Peyer's patch (tissue), 4 donors: ENCODE data around the gene ZNF146. TPM values are rescaled to one million over a fixed set of nuclear protein-coding genes. Genes with fewer than 3 reads are reported as not detected.

Source experiments
- DNase-seq, 3 donors: peaks; one replicate each; pipeline ENCODE4 v3.0.0-alpha.2; 2017 to 2019
- H3K27ac ChIP-seq, 4 donors: fragments of 200-600 bp; sonication (generic); one replicate each; pipeline ENCODE4 v1.5.1; 2016 to 2019
- H3K27me3 ChIP-seq, 2 donors: fragments of 200-600 bp; sonication (generic); one replicate each; pipeline ENCODE4 v1.5.1; 2019
- H3K36me3 ChIP-seq, 3 donors: fragments of 200-600 bp; sonication (generic); one replicate each; pipeline ENCODE4 v1.5.1; 2016 to 2019
- H3K4me1 ChIP-seq, 4 donors: fragments of 200-600 bp; sonication (generic); one replicate each; pipeline ENCODE4 v1.5.1; 2016 to 2019
- H3K4me3 ChIP-seq, 4 donors: fragments of 200-600 bp; sonication (generic); 1 replicate in 3 of 4; 2 replicates in 1 of 4; pipeline ENCODE4 v1.5.1; 2016 to 2019; ENCODE audit warnings: mild to moderate bottlenecking in 1 of 4
- H3K9me3 ChIP-seq, 4 donors: fragments of 200-600 bp; sonication (generic); one replicate each; pipeline ENCODE4 v1.5.1; 2016 to 2019; ENCODE audit warnings: mild to moderate bottlenecking in 1 of 4
- POLR2A ChIP-seq, 2 donors: fragments of 450-650 bp; IDR thresholded peaks; one replicate each; pipeline ENCODE4 v1.5.1; 2017; ENCODE audit warnings: antibody characterized with exemption in 2 of 2, mild to moderate bottlenecking in 2 of 2, moderate library complexity in 2 of 2
- total RNA-seq, 4 donors: library from RNA; depleted of rRNA; stranded (reverse); fragments of >200 nt; gene quantifications; one replicate each; pipeline ENCODE4 v1.1.0, GENCODE V29; 2016
- TF ChIP-seq, protein P1 (sequence below), 6 experiments: fragments of 450-650 bp in 4 of 6; fragments of 200-600 bp in 2 of 6; sonication (generic) in 1 of 6; IDR thresholded peaks; one replicate each; pipeline ENCODE4 v1.5.1; 2017 to 2019; ENCODE audit warnings: antibody characterized with exemption in 6 of 6, mild to moderate bottlenecking in 3 of 6, moderate library complexity in 1 of 6

Gene ZNF146
- total RNA-seq, 4 donors from 2014 or later, result 43.2 to 71.0 (median 43.6) TPM

DNA sequence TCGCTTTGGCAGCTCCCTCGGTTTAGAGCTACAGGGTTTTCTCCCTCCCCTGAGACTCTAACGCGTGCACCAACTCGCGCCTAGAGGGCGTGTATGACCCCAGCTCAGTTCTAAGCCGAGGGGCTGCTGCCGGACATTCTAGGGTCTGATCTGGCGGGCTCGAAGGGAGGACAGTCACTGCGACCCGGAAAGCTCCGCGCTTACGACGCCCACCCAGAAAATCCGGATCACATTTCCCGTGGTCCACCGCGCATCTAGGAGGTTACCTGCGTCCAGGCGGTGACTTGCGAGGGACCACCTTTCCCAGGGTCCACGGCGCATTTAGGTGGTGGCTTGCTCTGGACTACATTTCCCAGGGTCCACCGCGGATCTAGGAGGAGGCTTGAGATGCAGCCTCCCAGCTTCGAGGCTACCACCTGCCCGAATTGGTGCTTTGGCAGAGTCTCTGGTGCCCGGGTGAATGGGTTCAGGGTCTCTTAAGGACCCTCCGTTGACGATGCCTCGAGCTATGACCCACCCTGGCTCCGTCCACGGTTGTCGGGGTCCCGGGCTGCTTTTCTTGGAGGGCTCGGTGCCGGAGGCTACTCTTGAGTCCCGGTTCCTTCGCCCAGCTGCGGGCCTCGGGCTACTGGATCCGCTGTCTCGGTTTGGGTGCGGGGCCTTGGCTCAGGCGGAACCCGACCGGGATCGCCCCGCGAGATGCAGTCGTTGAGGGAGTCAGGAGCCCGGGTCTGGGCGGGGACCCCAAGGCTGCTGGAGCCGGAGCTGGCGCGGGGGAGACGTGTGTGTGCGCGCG lies 30.5 kb downstream of the ZNF146 start:
- DNase-seq, result no peak
- H3K36me3 ChIP-seq, result no peaks in the 10 kb centered on the region
- TF ChIP-seq, protein P1, sequence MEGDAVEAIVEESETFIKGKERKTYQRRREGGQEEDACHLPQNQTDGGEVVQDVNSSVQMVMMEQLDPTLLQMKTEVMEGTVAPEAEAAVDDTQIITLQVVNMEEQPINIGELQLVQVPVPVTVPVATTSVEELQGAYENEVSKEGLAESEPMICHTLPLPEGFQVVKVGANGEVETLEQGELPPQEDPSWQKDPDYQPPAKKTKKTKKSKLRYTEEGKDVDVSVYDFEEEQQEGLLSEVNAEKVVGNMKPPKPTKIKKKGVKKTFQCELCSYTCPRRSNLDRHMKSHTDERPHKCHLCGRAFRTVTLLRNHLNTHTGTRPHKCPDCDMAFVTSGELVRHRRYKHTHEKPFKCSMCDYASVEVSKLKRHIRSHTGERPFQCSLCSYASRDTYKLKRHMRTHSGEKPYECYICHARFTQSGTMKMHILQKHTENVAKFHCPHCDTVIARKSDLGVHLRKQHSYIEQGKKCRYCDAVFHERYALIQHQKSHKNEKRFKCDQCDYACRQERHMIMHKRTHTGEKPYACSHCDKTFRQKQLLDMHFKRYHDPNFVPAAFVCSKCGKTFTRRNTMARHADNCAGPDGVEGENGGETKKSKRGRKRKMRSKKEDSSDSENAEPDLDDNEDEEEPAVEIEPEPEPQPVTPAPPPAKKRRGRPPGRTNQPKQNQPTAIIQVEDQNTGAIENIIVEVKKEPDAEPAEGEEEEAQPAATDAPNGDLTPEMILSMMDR (IDR thresholded peaks at IDR 0.05), result no peak
- no peak for TF ChIP-seq POLR2A (IDR thresholded peaks at IDR 0.05)
- H3K4me1 ChIP-seq, result no peaks in the 10 kb centered on the region
- H3K9me3 ChIP-seq, result peaks cover 0 to 24% (median 9%) of the 10 kb centered on the region in 4 donors
- H3K27ac ChIP-seq, result no peak overlapping the region
- H3K4me3 ChIP-seq, result peak overlapping the region in 3 of 4 donors; percentile 15 to 26 (median 16)
- H3K27me3 ChIP-seq, result no peaks in the 10 kb centered on the region

DNA sequence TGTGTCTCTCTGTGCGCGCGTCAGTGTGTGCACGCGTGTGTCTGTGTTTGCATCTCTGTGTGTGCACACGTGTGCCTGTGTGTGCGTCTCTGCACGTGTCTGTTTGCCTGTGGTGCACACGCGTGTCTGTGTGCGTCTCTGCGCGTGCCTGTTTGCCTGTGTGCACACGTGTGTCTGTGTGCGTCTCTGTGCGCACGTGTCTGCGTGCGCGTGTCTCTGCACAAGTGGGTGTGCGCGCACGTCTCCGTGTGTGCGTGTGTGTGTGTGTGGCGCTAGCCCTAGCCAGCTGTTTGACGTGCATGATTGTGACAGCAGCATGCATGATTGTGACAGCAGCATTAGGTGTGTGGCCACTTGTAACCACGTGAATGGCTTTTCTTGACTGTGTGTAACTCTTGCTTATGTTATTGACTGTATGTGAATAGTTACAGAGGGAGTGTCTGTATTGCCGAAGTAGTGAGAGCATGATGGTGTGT lies 31.1 kb downstream of the ZNF146 start:
- TF ChIP-seq POLR2A (IDR thresholded peaks at IDR 0.05), result no peak
- TF ChIP-seq, protein P1 (IDR thresholded peaks at IDR 0.05), result no peak
- peaks cover 0 to 18% (median 7%) of the 10 kb centered on the region in 4 donors for H3K9me3 ChIP-seq
- H3K36me3 ChIP-seq, result no peaks in the 10 kb centered on the region
- H3K4me1 ChIP-seq, result no peaks in the 10 kb centered on the region
- H3K4me3 ChIP-seq, result peak overlapping the region in 2 of 4 donors; percentile 16 to 26
- DNase-seq, result no peak
- no peaks in the 10 kb centered on the region for H3K27me3 ChIP-seq
- H3K27ac ChIP-seq, result no peak overlapping the region

DNA sequence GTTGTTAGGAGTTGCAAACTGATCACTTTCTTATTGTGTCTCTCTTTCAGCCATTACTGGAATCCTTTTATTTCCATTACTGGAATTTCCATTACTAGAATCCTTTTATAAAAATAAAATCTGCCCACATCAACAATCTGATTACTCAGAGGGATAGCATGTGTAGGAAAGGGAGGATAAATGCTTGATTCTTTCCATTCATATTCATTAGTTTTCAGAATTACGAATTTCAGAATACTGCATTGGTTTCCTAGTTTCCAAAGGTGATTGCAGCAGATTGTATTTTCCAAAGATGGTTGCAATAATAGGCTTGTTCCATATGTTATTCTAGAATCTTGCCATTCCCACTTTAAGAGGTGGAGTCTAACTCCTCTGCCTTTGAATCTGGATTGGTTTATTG lies 37.1 kb downstream of the ZNF146 start:
- DNase-seq, result no peak
- Histone ChIP-seq H3K27ac (no peak overlapping the region), H3K36me3 (no peaks in the 10 kb centered on the region), H3K9me3 (no peaks in the 10 kb centered on the region), H3K27me3 (no peaks in the 10 kb centered on the region), H3K4me1 (no peaks in the 10 kb centered on the region), H3K4me3 (no peak overlapping the region)
- TF ChIP-seq, protein P1 (IDR thresholded peaks at IDR 0.05), result no peak
- TF ChIP-seq POLR2A (IDR thresholded peaks at IDR 0.05), result no peak

DNA sequence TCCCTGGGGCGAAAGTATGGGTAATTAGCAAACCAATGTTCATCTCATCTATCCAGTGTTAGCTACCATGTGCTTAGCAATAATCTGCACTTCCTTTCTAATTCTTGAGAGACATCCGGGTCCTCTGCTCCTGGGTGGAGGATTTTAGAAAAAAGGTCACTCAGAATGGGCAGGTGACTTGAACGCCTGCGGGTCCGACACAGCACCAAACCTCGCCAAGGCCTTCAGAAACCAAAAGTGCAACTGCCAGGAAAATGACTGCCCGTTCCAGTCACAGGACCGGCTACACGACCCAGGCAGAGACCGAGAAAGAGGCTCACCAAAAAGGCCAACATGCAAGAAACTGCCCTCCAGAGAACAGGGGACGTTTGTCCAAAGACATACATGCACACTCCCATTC lies 39.9 kb downstream of the ZNF146 start:
- no peak overlapping the region for H3K27ac ChIP-seq
- H3K36me3 ChIP-seq, result no peaks in the 10 kb centered on the region
- H3K9me3 ChIP-seq, result peaks cover 0 to 3% (median 0%) of the 10 kb centered on the region in 4 donors
- no peaks in the 10 kb centered on the region for H3K4me1 ChIP-seq
- no peaks in the 10 kb centered on the region for H3K27me3 ChIP-seq
- TF ChIP-seq POLR2A (IDR thresholded peaks at IDR 0.05), result no peak
- TF ChIP-seq, protein P1 (IDR thresholded peaks at IDR 0.05), result no peak
- no peak for DNase-seq
- no peak overlapping the region for H3K4me3 ChIP-seq

DNA sequence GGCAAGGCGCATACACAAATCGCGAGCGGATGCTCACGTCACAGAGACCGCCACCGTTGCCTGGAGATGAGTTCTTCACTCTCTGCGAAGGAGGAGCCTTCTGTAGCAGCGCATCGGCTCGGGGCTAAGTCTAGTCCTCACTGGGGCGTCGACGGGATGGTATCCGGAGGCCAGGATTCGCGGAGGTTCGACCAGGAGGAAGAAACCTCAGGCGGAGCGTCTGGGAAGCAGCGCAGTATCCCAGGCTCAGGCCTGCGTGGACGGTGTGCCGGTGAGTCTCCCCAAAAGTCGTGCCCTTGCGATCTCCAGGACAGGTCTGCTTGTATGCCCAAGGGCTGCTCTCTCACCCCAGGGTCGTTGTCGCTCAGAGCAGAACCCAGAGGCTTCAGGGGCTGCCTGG lies 40.4 kb downstream of the ZNF146 start:
- no peaks in the 10 kb centered on the region for H3K4me1 ChIP-seq
- peaks cover 0 to 3% (median 0%) of the 10 kb centered on the region in 4 donors for H3K9me3 ChIP-seq
- H3K27ac ChIP-seq, result no peak overlapping the region
- no peak overlapping the region for H3K4me3 ChIP-seq
- no peaks in the 10 kb centered on the region for H3K36me3 ChIP-seq
- H3K27me3 ChIP-seq, result no peaks in the 10 kb centered on the region
- no peak for TF ChIP-seq POLR2A (IDR thresholded peaks at IDR 0.05)
- TF ChIP-seq, protein P1 (IDR thresholded peaks at IDR 0.05), result no peak
- no peak for DNase-seq
